HL-60/S4 (cell line): Measurements from ENCODE around the gene KIRREL3.

Source experiments
- in situ Hi-C: fragments of 300-500 bp; cut with MboI; formaldehyde crosslinking; loops from 2 replicates; pipeline ENCODE4 v1.14.3; 2022; ENCODE audit warnings: low sequenced_read_pairs

KIRREL3 gene

DNA sequence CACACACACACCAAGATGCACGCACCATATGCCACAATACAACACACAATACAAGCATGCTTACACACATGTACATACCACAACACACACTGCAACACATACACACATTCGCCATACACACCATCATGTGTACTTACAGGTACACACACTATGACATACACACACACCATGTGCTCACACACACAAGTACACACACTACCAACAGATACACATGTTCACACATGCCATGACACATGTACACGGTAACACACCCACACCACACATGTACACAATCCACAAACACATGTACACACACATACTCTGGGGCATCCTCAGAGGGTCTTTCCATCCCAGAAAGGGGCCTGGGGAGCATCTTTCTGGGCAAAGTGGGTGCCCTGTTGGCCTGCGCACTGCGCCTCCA, 562.8 kb downstream of the KIRREL3 start:
- in situ Hi-C loops = loop anchor here (25.0 kb wide), 2 partner anchors 550 to 900 kb away; no protein-coding TSS in a partner anchor

DNA sequence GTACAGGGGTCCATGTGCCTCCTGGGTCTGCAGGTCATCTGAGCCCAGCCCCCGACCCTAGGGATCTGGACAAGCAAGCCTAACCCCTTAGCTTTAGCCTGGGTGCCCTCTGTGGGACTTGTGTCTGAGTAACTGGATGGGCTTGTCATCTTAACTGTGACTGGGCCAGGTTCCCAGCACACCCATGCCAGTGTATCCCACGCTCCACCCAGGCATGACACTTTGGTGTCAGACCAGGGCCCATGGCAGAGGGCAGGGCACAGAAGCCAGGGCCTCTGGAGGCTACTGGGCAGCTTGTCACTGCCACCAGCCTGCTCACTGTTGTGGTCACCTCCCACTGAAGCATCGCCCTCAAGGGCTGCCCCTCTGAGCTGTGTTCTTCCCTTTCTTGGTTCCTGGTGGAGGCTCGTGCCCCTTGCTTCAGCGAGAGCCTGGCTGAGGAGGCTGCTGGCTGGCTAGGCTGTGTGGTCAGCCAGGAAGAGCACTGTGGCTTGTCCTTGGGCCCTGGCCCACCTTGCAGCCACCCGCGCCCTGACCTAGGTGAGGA, 564.3 kb downstream of the KIRREL3 start:
- in situ Hi-C loops = loop anchor here (25.0 kb wide), 2 partner anchors 551 to 901 kb away; no protein-coding TSS in a partner anchor

DNA sequence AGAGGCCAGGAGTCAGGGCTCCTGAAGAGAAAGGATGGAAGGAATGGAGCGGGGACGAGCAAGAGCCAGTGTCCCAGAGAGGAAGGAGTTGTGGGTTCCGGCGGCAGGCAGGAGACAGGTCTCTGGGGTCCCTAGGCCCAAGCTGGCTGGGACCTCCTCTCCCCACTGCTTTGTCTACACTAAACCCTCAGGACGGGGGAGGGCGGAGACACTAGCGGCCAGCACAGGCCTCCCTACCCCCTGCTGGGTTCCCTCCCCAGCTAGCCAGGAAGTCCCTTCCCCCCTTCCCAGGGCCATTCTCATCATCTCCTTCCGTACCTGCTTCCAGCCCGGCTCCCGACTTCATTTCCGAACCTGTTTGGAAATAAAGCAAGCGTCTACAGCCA, 565.6 kb downstream of the KIRREL3 start:
- in situ Hi-C loops = loop anchor here (25.0 kb wide), 2 partner anchors 552 to 902 kb away; no protein-coding TSS in a partner anchor

DNA sequence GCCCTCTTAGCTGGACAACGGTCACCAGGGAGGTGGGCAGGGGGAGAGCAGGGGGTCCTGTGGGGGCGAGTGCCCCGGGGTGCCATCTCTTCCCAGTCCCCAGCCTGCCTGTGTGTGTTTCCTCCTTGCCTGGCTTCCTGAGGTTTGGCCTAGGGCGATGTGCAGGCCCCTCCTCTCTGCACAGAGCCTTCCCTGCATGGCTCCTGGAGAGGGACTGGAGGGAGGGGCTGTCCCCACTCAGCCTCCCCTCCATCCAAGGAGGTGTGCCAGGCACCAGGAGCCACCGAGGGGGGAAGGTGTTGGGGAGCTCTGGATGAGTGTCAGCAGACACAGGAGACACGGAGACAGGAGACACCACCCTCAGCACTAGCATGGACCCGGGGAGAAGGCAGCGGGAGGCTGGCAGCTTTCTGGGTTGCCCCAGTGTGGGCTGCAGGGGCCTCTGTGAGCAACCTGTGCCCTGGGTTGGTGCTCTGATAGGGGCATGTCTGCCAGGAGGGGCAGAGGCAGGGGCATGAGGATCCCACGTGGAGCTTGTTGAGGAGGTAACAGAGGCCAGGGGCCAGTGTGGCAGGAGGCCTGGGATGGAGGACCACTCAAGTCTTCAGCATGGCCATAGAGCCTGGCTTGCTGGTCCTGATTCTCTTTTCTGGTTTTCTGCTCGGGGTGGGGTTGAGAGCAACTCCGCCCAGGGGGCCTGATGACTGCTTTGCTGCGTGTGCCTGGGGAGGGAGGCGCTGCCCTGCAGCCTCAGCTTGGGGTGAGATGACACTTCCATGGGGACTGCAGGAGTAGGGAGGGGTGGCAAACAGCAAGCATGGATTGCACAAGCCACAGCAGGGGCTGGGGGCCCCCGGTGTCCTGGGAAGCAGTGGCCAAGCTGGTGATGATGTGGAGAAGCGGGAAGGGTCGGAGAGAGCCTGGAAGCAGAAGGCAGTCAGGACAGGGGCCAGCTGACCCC, 566.3 kb downstream of the KIRREL3 start:
- in situ Hi-C loops = loop anchor here (25.0 kb wide), 2 partner anchors 553 to 903 kb away; no protein-coding TSS in a partner anchor

DNA sequence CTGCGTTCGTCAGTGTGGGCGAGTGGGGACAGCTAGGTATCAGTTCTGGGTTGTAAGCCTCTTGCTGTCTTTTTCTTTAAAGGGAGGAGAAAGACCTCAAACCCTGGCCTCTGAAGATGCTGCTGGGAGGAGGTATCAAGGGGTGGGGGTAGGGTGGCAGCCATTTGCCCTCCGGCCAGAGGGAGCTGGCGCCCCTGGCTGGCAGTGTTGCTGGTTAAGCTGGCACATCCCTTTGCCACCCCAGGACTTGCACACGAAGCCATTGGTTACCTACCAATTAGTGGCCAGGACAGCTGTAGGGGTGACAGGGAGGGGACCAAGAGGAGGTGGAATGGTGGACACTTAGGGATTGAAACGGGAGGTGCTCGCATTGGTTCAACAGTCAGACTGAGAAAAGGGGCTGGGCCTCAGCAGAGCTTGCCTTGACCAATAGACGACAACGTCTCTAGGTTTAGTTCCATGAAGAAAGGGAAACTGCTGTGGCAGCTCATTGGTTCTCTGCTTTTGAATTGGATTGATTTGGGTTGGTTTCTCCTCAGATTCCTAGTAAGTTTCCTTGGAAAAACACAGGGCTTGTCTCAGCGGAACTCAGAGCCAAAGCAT, 567.2 kb downstream of the KIRREL3 start:
- in situ Hi-C loops = loop anchor here (25.0 kb wide), 2 partner anchors 554 to 904 kb away; no protein-coding TSS in a partner anchor

DNA sequence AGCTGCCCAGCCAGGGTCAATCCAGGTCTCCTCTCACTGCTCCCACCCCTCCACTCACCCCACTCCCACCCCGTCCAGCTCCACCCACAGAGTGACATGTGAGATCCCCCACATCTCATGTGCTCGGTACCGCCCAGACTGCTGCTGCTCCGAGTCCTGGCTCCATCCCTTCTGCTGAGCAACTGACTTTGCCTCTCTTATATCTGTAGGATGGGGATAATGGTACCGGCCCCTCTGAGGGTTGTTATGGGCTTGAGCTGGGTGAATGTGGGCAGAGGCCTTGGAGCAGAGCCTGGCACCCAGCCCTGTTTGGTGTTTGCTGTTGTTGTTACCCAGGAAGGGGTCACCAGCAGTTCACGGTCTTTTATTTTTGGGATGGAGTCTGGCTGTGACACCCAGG, 568.0 kb downstream of the KIRREL3 start:
- in situ Hi-C loops = loop anchor here (25.0 kb wide), 2 partner anchors 555 to 905 kb away; no protein-coding TSS in a partner anchor

DNA sequence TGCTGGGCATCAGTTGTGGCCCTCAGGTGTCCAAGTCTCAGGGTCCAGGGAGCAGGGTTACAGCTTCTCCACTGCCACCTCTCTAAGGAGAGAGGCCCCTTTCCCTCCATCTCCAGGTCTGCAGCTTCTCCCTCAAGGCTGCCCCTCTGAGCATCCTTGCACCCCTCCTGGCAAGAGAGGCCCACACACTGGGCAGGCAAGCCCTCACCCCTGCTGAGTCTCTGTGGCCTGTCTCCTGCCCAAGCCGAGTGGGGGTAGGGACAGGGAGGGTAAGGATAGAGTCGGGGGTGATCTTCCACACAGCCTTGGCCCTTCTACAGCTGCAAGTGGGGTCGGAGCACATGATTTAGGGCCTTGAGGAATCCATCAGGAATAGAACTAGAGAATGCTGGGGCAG, 568.5 kb downstream of the KIRREL3 start:
- in situ Hi-C loops = loop anchor here (25.0 kb wide), 2 partner anchors 555 to 905 kb away; no protein-coding TSS in a partner anchor

DNA sequence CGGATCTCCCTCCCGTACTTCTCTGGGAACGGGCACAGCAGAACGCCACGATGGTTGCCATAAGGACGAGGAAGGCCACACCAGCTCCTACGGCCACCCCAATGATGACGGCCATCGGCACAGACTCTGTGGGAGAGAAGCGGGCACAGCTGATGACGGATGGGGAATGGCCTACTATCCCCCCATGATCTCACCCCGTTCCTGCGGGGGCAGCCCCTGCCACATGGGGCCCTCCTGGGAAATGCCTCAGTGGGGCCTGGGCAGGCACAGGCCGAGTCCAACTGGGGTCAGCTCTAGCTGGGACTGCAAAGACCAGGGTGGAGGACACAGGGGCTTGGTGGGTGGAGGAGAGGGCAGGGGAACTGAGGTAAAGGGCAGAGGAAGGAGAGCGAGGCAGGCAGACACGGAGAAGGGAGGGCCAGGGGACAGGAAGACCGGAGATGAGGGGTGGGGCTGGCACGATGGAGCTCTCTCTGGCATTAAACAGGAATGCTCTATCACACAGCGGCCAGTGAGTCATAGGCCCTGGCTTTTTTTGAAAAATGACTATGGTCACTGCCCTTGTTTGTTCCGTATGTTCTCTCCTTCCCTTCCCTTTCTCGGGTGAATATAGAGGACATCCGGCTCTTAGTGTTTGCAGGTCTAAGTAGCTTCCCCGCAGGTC, 569.0 kb downstream of the KIRREL3 start:
- in situ Hi-C loops = loop anchor here (25.0 kb wide), 2 partner anchors 556 to 906 kb away; no protein-coding TSS in a partner anchor

DNA sequence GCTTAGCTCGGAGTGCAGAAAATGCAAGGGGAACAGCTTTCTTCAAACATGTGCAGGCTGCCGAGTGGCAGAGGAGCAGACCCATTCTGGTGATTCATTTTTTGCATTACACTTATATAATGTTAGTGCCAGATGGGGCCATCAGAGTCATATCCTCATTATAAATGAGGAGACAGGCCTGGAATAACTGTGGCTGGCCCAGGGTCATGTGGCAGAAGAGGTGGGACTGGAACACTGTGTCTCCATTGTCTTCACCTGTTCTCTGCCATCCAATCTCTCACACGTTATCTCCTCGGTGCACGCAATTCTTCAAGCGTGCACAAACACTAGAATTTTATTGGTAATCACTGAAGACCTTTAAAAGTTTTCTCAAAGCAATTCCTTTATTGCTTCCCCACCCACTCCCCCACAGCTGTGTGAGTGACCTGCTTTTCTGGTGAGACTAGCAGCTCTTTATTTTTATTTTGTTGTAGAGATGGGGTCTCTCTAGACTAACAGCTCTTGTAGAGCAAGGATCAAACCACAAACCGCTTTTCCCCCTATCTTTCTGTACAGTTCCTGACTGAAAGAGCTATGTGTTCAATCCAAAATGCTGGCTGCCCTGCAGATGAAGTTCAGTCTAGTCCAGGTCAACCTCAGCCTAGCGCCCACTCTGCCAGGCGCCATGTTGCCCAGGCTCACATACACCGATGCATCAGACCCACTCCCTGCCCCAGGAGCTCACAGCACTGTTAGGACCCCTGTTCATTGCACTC, 569.8 kb downstream of the KIRREL3 start:
- in situ Hi-C loops = loop anchor here (25.0 kb wide), 2 partner anchors 557 to 907 kb away; no protein-coding TSS in a partner anchor

DNA sequence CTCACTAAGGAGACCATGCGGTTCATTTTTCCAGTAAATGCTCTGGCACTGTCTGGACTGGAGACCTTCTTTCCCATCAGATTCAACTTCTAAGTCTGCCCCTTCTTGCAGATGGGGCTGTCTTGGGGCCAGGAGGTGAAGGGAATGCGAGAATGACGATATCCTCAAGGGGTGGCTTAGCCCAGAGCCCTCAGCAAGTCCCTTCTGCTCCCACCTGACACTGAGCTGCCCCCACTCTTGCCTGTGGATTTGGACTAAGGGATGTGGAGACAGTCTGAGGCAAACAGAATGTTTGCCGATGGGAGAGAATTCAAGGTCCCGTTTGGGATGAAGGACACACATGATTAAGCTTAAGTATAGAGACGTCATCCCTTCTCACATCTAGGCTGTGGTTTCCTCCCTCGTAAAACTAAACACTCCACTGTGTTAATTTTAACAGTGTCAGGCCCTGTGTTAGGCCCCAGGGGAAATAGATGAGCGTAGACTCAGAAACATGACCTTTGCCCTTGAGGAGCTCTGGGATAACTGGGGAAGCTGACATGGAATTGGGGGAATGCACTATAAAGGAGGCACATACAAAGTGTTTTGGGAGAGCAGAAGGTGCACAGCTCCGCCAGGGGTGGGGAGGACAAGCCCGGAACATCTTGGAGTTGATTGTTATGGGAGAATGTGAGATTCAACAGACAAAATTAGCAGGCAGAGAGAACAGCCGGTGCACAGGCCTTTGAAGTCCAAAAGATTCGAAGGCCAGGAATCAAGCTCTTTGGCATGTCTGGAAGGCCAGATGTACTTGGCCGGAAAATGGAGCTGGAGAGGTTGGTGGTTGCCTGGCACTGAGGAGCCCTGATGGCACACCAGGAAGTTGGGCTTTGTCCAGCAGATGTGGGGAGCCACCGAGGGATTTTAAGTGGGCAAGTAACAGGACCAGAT, 573.5 kb downstream of the KIRREL3 start:
- in situ Hi-C loops = loop anchor here (25.0 kb wide), 2 partner anchors 560 to 910 kb away; no protein-coding TSS in a partner anchor

DNA sequence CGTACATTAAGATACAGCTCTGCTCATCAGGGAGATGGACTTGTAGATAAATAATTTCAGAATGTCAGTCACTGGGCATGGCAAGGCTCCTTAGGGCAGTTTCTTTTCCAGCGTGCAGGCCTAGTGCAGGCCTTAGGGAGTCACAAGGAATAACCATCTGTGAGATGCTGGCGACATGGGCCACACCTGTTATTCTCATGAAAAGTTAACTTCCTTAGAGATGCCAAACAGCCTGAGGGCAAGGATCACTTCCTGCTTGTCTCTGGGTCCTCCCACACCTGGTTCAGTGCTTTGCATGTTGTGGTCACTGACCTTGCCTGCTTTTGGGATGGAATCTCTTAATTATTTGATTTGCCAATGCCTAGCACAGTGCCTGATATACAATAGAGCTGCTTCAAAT, 574.5 kb downstream of the KIRREL3 start:
- in situ Hi-C loops = loop anchor here (25.0 kb wide), 2 partner anchors 561 to 911 kb away; no protein-coding TSS in a partner anchor

DNA sequence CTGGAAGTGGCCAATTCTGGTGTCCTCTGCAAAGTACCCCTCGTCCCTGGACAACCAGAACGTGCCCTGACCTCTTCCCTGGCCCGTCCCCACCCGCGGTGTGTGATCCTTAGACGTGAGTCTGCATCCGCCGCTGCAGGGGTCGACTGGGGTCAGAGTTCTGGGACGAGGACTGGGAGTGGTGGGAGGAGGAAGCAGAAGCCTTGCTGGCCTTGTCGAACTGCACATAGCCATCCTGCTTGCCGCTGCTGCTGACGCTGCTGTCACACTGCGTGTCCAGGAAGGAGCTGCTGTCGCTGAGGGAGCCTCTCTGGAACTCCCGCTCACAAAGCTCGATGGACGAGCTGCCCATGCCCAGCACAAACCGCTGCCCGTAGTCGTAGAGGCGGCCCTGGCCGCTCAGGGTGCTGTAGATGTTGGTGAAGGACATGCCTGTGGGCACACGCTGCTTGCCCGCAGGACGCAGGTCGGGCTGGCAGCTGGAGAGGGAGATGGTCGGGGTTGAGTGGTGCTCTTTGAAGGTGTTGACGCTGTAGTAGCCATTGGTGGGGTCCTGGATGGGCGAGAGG, 576.0 kb downstream of the KIRREL3 start:
- in situ Hi-C loops = loop anchor here (25.0 kb wide), 2 partner anchors 563 to 913 kb away; no protein-coding TSS in a partner anchor

DNA sequence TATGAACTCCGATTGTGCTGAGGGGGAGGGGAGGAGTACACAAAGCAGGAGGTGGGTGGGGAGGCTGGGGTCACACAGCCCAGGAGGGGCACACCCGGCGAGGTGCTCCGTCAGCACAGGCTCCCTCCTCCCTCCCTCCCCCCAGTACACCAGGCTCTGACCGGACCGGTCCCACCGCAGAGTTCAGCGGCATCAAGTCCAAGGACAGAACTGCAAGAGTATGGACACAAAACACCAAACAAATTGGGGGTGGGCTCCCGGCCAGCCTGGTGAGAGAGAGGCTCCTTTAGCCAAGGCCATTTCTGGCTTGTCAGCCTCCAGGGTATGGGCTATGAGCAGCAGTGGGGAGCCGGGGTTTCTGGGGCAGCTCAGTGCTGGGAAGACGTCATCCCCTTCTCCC, 576.8 kb downstream of the KIRREL3 start:
- in situ Hi-C loops = no loop called here

DNA sequence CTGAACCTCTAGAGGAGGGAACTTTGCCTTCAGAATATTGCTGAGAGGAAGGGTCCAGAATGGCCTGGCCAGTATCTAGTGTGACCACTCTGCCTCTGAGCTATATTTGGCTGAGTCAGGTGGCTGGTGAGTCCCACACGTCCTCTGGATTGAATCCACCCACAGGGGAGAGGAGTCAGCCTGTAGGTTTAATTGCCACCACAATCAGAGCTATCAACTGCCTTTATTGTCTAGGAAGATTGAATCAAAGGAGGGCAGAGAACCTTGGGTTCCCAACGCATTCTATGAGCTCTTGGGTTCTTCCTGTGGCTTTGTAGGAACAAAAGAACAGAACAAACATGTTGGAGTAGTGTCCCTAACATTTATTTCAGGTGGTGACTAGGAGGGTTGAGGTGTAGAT, 577.4 kb downstream of the KIRREL3 start:
- in situ Hi-C loops = no loop called here

DNA sequence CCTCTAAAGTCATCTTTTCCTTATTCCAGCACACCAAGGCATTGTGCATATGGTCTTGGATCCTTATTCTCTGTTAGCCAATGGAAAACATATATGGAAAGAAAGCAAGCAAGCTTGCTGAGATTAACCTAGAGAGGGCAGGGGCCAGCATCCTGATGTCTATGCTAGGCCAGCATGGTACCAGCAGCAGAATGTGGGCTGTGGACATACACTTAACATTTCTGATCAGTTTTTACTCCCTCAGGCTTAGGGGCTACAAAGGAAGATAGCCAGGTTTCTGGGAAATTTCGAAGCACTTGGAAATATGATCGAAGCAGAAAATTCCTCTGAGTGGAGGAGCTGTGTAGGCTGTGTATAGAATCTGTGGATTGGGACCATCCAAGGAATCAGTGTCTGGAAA, 578.1 kb downstream of the KIRREL3 start:
- in situ Hi-C loops = no loop called here

DNA sequence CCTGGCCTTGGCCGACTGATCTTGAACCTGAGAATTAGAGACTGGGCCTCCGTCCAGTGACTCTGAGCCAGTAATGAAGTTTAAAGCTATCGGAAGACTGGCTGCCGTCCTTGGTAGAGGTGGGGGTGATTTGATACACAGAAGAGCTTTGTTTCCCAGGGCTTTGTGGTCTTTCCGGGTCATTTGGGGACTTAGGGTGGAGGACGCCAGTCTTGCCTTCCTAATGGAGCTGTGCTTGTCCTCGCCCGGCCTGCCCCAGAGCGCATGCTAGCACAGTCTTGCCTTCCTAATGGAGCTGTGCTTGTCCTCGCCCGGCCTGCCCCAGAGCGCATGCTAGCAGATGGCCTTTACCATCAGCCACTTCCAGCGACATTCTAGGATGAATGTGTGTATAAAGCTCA, 579.3 kb downstream of the KIRREL3 start:
- in situ Hi-C loops = no loop called here

DNA sequence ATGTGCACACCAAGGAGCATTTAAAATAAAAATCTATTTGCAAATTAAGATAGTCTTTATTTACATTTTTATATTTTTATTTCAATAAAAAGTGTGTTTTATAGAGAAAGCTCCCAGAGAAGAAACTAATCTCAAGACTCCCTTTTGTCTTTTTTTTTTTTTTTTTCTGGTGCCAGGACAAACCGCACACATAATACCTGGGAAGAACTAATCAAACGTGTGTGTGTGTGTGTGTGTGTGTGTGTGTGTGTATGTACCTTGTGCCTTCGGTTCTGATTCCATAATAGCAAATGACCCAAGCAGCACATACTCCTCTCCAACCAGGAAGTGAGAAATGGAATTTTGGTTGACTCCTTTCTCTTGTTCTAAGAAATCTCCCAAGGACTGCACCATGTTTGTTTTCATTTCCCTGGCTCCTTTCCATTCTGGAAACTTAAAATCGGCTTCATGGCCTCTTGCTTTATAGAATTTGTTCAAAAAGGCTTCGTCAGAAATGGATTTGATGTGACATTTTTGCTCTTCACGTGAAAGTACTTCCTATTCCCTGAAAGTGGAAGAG, 579.8 kb downstream of the KIRREL3 start:
- in situ Hi-C loops = no loop called here
